K562 (cell line): ENCODE measurements around the gene USP48. TPM values are rescaled to one million over a fixed set of nuclear protein-coding genes. Genes with fewer than 3 reads are reported as not detected.
A peak's percentile ranks its signal among the peaks of the same experiment; 100 is the strongest.

ENCODE experiments used
- MTA1 ChIP-seq: fragments of 450-650 bp; IDR thresholded peaks from 2 replicates; pipeline ENCODE4 v1.6.1; 2017; ENCODE audit warnings: borderline replicate concordance
- MXI1 ChIP-seq: IDR thresholded peaks from 2 replicates; pipeline ENCODE4 v1.6.1; 2011; ENCODE audit warnings: low read depth, mild to moderate bottlenecking, improper control_type of control experiment, low read length
- PRDM10 ChIP-seq: fragments of 450-650 bp; IDR thresholded peaks from 2 replicates; pipeline ENCODE4 v1.6.1; 2018; ENCODE audit not compliant: partially characterized antibody
- REST ChIP-seq, 2 experiments: fragments of 450-650 bp; formaldehyde crosslinking in 1 of 2; IDR thresholded peaks; 2 replicates each; pipeline versions ENCODE4 v1.4.0 to v1.6.1; 2014 to 2020; ENCODE audit warnings: mild to moderate bottlenecking in 2 of 2, borderline replicate concordance in 1 of 2, low read depth in 1 of 2
- RREB1 ChIP-seq: fragments of 250-450 bp; sonication (Bioruptor Pico); IDR thresholded peaks from 2 replicates; pipeline ENCODE4 v1.4.0; 2020
- SAFB ChIP-seq: fragments of 200-400 bp; formaldehyde crosslinking; IDR thresholded peaks from 2 replicates; pipeline ENCODE4 v1.6.1; 2017; ENCODE audit warnings: low read depth, low read length, borderline replicate concordance
- TFAM ChIP-seq: fragments of 250-450 bp; sonication (Bioruptor Pico); conservative IDR thresholded peaks from 2 replicates; pipeline ENCODE4 v1.5.0; 2021; ENCODE audit warnings: mild to moderate bottlenecking, moderate library complexity
- WHSC1 ChIP-seq: IDR thresholded peaks from one replicate; pipeline ENCODE4 v1.6.1; 2012; ENCODE audit warnings: low read length, control low read depth, inconsistent platforms
- polyA plus RNA-seq, 8 experiments: library from polyadenylated mRNA; depleted of rRNA in 4 of 8; stranded (reverse) in 5 of 8; unstranded in 3 of 8; fragments of >200 nt; fragmentation: Nextera tagmentation in 2 of 8; fragmentation: Illumina TruSeq in 1 of 8; extraction: Ambion mirVana in 2 of 8; extraction: Trizol in 1 of 8; gene quantifications; 2 replicates each; pipeline versions ENCODE4 v1.2.1 to v1.2.3, GENCODE V29; 2011 to 2014; ENCODE audit warnings: inconsistent platforms in 1 of 8, missing spikeins in 1 of 8
- total RNA-seq, 7 experiments: library from RNA; depleted of rRNA in 6 of 7; stranded (reverse); fragments of >200 nt in 6 of 7; fragmentation: Illumina TruSeq in 2 of 7; extraction: Trizol in 2 of 7; gene quantifications; 2 replicates each; pipeline versions ENCODE4 v1.2.1 to v1.2.3, GENCODE V29; 2011 to 2021; ENCODE audit warnings: low replicate concordance in 1 of 7

Gene USP48
- total and polyA plus RNA-seq, 9 of the 15 experiments (the other 6 are each of a cell fraction or from before 2014, with no cell fraction given) = 23.3 to 123 (median 106) TPM

- TF ChIP-seq REST (IDR thresholded peaks at IDR 0.05; ENCODE audit: borderline replicate concordance) = peak; percentile 64
- TF ChIP-seq REST (CRISPR knock-in tag; IDR thresholded peaks at IDR 0.05; ENCODE audit: low read depth) = no peak
- peak; percentile 13 for TF ChIP-seq PRDM10
- TF ChIP-seq RREB1 (CRISPR knock-in tag) = peak; percentile 87
- no peak for TF ChIP-seq MTA1
- no peak for TF ChIP-seq TFAM
- TF ChIP-seq MXI1 = no peak
- TF ChIP-seq WHSC1 = no peak
- TF ChIP-seq SAFB = 0 out of 2 replicates have a peak, but pooled peaks have one; percentile 53
Measured at GRCh38 chr1:21669258-21670058, 113.5 kb downstream of the USP48 start, which contains the start of gene RAP1GAP (continued).
